Measurements from ENCODE around the gene ASMTL.
"Not testable (repeated sequence)": the region's sequence is repeated elsewhere in the genome, so short reads cannot be mapped to it uniquely, and the experiment has no call there.

GRCh38 chrX:1366363-1366762 is 86.3 kb downstream of the ASMTL start:
- TF ChIP-seq, protein P1, sequence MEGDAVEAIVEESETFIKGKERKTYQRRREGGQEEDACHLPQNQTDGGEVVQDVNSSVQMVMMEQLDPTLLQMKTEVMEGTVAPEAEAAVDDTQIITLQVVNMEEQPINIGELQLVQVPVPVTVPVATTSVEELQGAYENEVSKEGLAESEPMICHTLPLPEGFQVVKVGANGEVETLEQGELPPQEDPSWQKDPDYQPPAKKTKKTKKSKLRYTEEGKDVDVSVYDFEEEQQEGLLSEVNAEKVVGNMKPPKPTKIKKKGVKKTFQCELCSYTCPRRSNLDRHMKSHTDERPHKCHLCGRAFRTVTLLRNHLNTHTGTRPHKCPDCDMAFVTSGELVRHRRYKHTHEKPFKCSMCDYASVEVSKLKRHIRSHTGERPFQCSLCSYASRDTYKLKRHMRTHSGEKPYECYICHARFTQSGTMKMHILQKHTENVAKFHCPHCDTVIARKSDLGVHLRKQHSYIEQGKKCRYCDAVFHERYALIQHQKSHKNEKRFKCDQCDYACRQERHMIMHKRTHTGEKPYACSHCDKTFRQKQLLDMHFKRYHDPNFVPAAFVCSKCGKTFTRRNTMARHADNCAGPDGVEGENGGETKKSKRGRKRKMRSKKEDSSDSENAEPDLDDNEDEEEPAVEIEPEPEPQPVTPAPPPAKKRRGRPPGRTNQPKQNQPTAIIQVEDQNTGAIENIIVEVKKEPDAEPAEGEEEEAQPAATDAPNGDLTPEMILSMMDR (conservative IDR thresholded peaks at IDR 0.05): not testable (repeated sequence)
- not testable (repeated sequence) for TF ChIP-seq EZH2 (IDR thresholded peaks at IDR 0.05; ENCODE audit: low read depth)

All from PC-9 (cell line).